ENCODE data around the gene HRH1. TPM values are rescaled to one million over a fixed set of nuclear protein-coding genes. Genes with fewer than 3 reads are reported as not detected.

HRH1 gene
- polyA plus RNA-seq, 3 donors = 0.08 to 0.24 TPM; not detected in 1

- Histone ChIP-seq H3K27me3 (ENCODE audit: control insufficient read depth in 2 of 2, insufficient read depth in 2 of 2, low read length in 2 of 2) (no peaks in the 10 kb centered on the region), H3K27ac (ENCODE audit: low read depth in 1 of 2, low read length in 2 of 2) (no peak overlapping the region), H3K4me2 (replicated peaks; ENCODE audit: extremely low read depth, low read length, poor library complexity, severe bottlenecking) (no peak overlapping the region), H4K20me1 (ENCODE audit: insufficient read depth, low read length) (no peaks in the 10 kb centered on the region), H3K9me3 (replicated peaks in 1 of 2; ENCODE audit: control insufficient read depth in 1 of 2, insufficient read depth in 1 of 2, low read length in 2 of 2) (no peaks in the 10 kb centered on the region), H3K4me3 (replicated peaks in 1 of 3; ENCODE audit: low read depth in 2 of 3, low read length in 3 of 3) (no peak overlapping the region), H3K36me3 (replicated peaks in 1 of 2; ENCODE audit: control insufficient read depth in 1 of 2, insufficient read depth in 2 of 2, low read length in 2 of 2) (no peaks in the 10 kb centered on the region), H2AFZ (ENCODE audit: insufficient read depth, low read depth, low read length, poor library complexity, severe bottlenecking) (no peak overlapping the region), H3K9ac (ENCODE audit: insufficient read depth, low read length, poor library complexity, severe bottlenecking) (no peak overlapping the region), H3K79me2 (ENCODE audit: insufficient read depth, low read length) (no peaks in the 10 kb centered on the region), H3K4me1 (ENCODE audit: control insufficient read depth in 1 of 2, insufficient read depth in 2 of 2, low read length in 2 of 2) (peaks cover 12 to 18% of the 10 kb centered on the region in 2 donors)
- H3K9me3 Mint-ChIP-seq = no peaks in the 10 kb centered on the region
- peak overlapping the region in 1 of 7 donors; percentile 22 for H3K27ac Mint-ChIP-seq
- no peak for DNase-seq
- intact Hi-C loops (cut with micrococcal nuclease) = no loop called here
- no peaks in the 10 kb centered on the region for H3K36me3 Mint-ChIP-seq
- peaks cover 0 to 5% (median 0%) of the 10 kb centered on the region in 3 donors for H3K27me3 Mint-ChIP-seq (ENCODE audit: low read depth in 3 of 3)
- H3K4me1 Mint-ChIP-seq = no peaks in the 10 kb centered on the region
- H3K4me3 Mint-ChIP-seq = no peak overlapping the region
- WGBS (ENCODE audit: insufficient coverage) = no CpG with 5 or more reads among the region's 3 CpGs
- no peak for TF ChIP-seq CTCF (IDR thresholded peaks at IDR 0.05)
Observed at GRCh38 chr3:11185144-11185543, 30.9 kb downstream of the HRH1 start.

GRCh38 chr3:11185564-11186317 is 31.4 kb downstream of the HRH1 start:
- Mint-ChIP-seq H3K4me1 (no peaks in the 10 kb centered on the region), H3K4me3 (no peak overlapping the region), H3K27ac (no peak overlapping the region), H3K27me3 (ENCODE audit: low read depth in 3 of 3) (peaks cover 0 to 5% (median 0%) of the 10 kb centered on the region in 3 donors), H3K9me3 (no peaks in the 10 kb centered on the region), H3K36me3 (no peaks in the 10 kb centered on the region)
- H4K20me1 ChIP-seq (ENCODE audit: insufficient read depth, low read length) = no peaks in the 10 kb centered on the region
- no peaks in the 10 kb centered on the region for H3K79me2 ChIP-seq (ENCODE audit: insufficient read depth, low read length)
- no peak overlapping the region for H3K4me2 ChIP-seq (replicated peaks; ENCODE audit: extremely low read depth, low read length, poor library complexity, severe bottlenecking)
- no peak for TF ChIP-seq CTCF (IDR thresholded peaks at IDR 0.05)
- H3K9ac ChIP-seq (ENCODE audit: insufficient read depth, low read length, poor library complexity, severe bottlenecking) = no peak overlapping the region
- WGBS (ENCODE audit: insufficient coverage) = 87% methylated on average over 13 of the region's 13 CpGs
- no peak overlapping the region for H3K4me3 ChIP-seq (replicated peaks in 1 of 3; ENCODE audit: low read depth in 2 of 3, low read length in 3 of 3)
- H3K27me3 ChIP-seq (ENCODE audit: control insufficient read depth in 2 of 2, insufficient read depth in 2 of 2, low read length in 2 of 2) = no peaks in the 10 kb centered on the region
- no peaks in the 10 kb centered on the region for H3K9me3 ChIP-seq (replicated peaks in 1 of 2; ENCODE audit: control insufficient read depth in 1 of 2, insufficient read depth in 1 of 2, low read length in 2 of 2)
- DNase-seq = no peak
- peaks cover 12 to 18% of the 10 kb centered on the region in 2 donors for H3K4me1 ChIP-seq (ENCODE audit: control insufficient read depth in 1 of 2, insufficient read depth in 2 of 2, low read length in 2 of 2)
- no peak overlapping the region for H2AFZ ChIP-seq (ENCODE audit: insufficient read depth, low read depth, low read length, poor library complexity, severe bottlenecking)
- H3K36me3 ChIP-seq (replicated peaks in 1 of 2; ENCODE audit: control insufficient read depth in 1 of 2, insufficient read depth in 2 of 2, low read length in 2 of 2) = no peaks in the 10 kb centered on the region
- intact Hi-C loops (cut with micrococcal nuclease) = no loop called here
- no peak overlapping the region for H3K27ac ChIP-seq (ENCODE audit: low read depth in 1 of 2, low read length in 2 of 2)

All from CD14-positive monocyte (primary cell).